ENCODE data around the gene BTRC. TPM values are rescaled to one million over a fixed set of nuclear protein-coding genes. Genes with fewer than 3 reads are reported as not detected.

BTRC gene
- total RNA-seq, 1 donor from 2014 or later, result 14.2 TPM

DNA sequence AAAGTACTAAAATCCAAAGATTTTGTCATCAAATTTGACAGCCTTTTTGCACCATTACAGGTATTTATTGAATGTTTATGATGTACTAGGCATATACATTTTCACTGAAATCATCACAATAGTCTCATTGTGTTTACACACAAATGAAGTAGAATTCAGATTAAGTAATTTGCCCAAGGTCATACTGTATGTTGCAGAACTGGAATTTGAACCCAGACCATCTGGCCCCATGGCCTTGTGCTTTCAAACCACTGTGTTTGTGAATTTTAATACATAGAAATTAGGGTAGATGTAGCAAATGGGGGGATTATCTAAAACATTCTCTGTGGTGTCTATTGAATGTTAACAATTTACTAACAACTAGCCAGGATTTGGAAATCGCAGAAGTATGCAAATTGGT, 139.3 kb downstream of the BTRC start:
- TF ChIP-seq, protein P1, sequence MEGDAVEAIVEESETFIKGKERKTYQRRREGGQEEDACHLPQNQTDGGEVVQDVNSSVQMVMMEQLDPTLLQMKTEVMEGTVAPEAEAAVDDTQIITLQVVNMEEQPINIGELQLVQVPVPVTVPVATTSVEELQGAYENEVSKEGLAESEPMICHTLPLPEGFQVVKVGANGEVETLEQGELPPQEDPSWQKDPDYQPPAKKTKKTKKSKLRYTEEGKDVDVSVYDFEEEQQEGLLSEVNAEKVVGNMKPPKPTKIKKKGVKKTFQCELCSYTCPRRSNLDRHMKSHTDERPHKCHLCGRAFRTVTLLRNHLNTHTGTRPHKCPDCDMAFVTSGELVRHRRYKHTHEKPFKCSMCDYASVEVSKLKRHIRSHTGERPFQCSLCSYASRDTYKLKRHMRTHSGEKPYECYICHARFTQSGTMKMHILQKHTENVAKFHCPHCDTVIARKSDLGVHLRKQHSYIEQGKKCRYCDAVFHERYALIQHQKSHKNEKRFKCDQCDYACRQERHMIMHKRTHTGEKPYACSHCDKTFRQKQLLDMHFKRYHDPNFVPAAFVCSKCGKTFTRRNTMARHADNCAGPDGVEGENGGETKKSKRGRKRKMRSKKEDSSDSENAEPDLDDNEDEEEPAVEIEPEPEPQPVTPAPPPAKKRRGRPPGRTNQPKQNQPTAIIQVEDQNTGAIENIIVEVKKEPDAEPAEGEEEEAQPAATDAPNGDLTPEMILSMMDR (conservative IDR thresholded peaks at IDR 0.05; ENCODE audit: low read depth, low read length), result no peak
- DNase-seq (ENCODE audit: low read depth), result no peak

DNA sequence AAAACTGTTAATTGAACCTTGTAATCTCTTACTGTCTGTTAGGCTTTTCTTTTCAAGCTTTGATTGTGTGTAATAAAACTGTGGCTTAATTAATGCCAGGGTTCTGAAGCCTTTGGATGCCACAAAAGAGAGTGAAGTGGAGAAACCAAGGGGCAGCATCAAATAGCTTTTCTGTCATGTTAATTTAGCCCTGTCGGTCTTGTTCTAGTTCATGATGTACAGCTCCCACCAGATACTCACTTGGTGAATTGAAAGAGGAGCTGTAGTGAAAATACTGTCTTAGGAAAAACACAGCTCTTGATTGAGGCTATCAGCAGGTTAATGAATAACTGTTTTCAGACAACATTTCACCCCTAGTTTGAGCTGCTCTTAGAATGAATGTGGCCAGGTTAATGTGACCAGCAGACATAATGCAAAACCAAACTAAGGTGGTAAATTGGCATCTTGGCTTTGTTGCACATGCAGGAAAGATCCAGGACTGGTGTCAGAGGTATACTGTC, 139.9 kb downstream of the BTRC start:
- H3K4me3 ChIP-seq (ENCODE audit: low read depth, low read length), result no peak overlapping the region
- TF ChIP-seq, protein P1 (conservative IDR thresholded peaks at IDR 0.05; ENCODE audit: low read depth, low read length), result no peak
- DNase-seq (ENCODE audit: low read depth), result peak; percentile 19

More for the DNA sequence above, 139.3 kb downstream of the BTRC start:
- no peak overlapping the region for H3K4me3 ChIP-seq (ENCODE audit: low read depth, low read length)

DNA sequence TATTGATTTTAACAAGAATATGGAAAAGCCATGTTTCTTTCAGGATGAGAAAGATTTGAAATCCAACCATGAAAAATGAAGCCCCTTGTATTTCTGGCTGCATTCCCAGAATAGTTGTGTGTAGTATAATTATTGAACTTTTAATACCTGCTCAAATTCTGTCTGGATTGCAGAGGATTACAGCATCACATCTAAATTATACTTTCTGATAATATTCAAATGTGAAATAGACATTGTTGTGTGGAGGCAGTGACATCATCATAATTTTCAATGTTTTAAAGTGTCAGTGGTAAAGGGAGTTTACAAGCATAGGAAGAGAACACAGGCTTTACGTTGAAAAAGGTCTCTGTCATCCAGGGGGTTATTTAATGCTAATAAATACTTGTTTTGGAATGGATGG, 140.7 kb downstream of the BTRC start:
- no peak overlapping the region for H3K4me3 ChIP-seq (ENCODE audit: low read depth, low read length)
- TF ChIP-seq, protein P1 (conservative IDR thresholded peaks at IDR 0.05; ENCODE audit: low read depth, low read length), result no peak
- DNase-seq (ENCODE audit: low read depth), result no peak

DNA sequence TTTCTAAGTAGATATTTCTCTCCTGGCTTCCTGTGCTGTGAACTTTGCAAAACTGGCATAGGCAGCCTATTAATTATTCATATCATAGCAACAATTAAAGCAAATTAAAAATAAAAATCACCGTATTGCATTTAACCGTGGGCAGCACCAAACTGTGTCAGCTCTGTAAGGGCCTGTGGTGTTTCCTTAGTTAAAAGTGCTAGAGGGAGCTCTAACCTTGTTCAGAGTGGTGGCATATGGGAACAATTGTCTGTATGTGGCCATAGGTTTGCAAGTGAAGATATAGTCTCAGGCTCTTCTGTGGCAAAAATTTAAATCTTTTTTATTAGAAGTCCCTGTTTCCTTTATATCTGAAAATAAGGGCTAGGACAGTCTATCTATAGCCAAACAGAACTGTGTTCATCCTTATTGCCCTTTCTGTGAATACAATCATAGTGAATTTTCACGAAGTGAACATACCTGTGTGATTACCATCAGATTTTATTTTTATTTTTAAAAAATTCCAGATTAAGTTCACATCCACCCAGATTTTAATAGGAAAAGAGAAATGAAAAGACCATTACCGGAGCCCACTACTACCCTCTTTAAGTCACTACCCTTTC, 141.5 kb downstream of the BTRC start:
- H3K4me3 ChIP-seq (ENCODE audit: low read depth, low read length), result no peak overlapping the region
- DNase-seq (ENCODE audit: low read depth), result no peak
- TF ChIP-seq, protein P1 (conservative IDR thresholded peaks at IDR 0.05; ENCODE audit: low read depth, low read length), result peak; percentile 50

DNA sequence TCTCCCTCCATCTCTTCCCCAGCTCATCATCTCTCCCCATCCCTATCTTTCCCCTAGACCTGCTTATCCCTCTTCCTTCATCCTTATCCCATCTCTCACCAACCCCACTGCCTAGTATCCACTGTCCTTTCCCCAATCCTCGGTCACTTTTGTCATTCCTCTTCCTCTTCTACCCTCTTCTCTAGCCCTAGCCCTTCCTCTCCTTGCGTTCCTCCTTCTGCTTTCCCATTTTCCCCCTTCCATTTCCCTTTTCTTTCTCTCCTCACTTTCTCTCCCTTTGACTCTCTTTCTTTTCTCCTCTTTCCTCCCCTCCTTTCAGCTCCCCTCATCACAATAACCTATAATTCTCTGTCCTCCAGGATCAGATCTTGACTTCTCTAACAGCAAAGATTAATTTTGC, 150.5 kb downstream of the BTRC start:
- TF ChIP-seq, protein P1 (conservative IDR thresholded peaks at IDR 0.05; ENCODE audit: low read depth, low read length), result no peak
- DNase-seq (ENCODE audit: low read depth), result no peak
- H3K4me3 ChIP-seq (ENCODE audit: low read depth, low read length), result no peak overlapping the region

DNA sequence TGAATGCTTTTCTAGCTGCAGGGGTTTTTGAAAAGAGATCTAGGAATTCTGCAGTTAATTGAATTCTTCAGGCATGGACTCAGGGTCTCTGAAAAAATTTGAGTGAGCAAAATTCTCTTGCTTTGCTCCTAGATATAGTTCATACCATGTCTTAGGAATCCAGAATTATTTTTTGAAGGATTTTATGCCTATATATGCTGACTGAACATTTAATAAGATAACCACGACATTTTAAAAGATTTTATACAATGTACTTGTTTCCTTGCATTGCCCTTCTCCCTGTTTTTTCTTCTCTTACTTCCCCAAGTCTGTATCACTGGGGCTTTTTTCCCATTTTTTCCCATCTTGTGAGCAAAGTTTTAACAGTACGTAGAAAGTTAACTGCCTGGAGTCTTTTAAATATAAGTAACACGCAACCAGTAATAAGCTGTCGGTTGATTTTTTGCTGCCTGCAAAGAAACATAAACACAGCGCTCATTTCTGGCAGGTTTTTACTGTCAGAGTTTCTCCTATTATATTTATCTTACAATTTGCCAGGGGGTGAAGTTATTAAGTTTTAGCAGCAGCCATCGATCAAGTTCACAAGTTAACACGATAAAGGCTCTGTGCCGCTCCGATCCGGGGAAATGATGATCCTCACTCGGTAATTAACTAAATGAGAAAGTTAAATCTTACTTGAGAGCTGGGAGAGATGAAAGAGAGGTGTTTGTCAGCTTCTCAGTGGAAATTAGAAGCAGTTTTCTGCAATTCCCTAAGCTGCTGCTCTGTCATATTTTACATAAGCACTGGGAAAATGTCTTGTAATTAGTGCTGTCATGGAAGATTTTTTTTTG, 153.1 kb downstream of the BTRC start:
- no peak for DNase-seq (ENCODE audit: low read depth)
- no peak overlapping the region for H3K4me3 ChIP-seq (ENCODE audit: low read depth, low read length)
- TF ChIP-seq, protein P1 (conservative IDR thresholded peaks at IDR 0.05; ENCODE audit: low read depth, low read length), result no peak

Data from epithelial cell of proximal tubule (primary cell).